Measurements from ENCODE around the gene POLD2.

The POLD2 gene

DNA sequence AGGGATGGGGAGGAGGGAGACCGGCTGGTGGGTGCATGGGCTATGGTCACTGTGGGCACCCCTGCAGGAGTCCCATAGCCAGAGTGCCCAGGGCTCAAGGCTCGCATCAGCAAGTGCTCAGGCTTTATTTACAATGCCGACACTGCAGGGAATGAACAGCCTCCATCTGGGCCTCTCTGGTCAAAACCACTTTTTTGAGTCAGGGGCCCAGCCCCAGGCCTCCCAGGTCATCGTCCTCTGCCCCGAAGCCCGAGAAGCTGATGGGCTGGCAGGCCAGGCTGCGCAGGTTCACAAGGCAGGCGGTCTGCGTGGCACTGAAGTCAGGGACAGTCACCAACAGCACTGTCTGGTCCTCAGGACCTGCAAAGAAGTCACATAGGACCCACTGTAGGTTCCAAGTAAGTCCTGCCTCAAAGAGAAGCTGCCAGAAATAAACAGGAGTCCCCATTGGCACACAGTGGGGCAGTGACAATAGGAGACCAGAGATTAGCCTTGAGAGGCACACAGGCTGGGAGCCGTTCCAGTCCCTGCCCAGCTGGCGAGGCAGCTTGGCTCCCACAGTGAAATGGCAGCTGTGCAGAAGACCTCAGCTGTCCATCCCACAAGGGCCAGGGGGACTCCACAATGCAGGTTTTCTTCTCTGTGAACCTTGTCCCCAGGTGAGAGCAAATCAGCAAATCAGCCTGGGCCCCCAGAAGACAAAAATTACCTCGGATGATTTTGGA lies 8.6 kb downstream of the POLD2 start:
- DNase-seq (ENCODE audit: low spot score), result peak; percentile 95

DNA sequence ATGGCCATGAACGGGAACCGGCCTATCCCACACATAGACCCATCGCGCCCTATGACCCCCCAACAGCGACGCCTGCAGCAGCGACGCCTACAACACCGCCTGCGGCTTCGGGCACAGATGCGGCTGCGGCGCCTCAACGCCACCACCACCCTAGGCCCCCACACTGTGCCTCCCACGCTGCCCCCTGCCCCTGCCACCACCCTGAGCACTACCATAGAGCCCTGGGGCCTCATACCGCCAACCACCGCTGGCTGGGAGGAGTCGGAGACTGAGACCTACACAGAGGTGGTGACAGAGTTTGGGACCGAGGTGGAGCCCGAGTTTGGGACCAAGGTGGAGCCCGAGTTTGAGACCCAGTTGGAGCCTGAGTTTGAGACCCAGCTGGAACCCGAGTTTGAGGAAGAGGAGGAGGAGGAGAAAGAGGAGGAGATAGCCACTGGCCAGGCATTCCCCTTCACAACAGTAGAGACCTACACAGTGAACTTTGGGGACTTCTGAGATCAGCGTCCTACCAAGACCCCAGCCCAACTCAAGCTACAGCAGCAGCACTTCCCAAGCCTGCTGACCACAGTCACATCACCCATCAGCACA lies 9.5 kb downstream of the POLD2 start:
- no peak for DNase-seq (ENCODE audit: low spot score)

DNA sequence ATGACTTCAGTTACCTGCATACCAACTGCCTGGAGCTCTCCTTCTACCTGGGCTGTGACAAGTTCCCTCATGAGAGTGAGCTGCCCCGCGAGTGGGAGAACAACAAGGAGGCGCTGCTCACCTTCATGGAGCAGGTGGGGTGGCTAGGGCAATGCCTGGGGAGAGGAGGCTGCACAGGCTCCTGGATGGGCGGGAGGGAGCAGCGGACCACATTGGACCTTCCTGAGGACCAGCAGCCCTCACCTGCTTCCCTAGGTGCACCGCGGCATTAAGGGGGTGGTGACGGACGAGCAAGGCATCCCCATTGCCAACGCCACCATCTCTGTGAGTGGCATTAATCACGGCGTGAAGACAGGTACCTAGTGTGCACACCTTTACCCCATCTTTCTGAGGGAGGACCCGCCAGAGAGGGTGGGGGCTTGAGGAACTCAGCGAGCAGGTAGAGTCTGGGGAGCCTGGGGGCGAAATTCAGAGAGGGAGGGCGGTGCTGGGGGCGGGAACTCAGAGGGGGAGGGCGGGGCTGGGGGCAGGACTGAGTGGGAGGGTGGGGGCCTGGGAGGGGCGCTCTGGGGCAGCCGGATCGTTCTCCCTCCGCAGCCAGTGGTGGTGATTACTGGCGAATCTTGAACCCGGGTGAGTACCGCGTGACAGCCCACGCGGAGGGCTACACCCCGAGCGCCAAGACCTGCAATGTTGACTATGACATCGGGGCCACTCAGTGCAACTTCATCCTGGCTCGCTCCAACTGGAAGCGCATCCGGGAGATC lies 10.2 kb downstream of the POLD2 start:
- no peak for DNase-seq (ENCODE audit: low spot score)

GRCh38 chr7:44112231-44112996 lies 10.9 kb downstream of the POLD2 start:
- DNase-seq (ENCODE audit: low spot score), result no peak

- DNase-seq (ENCODE audit: low spot score), result peak; percentile 40
Measured at GRCh38 chr7:44111761-44112160, 11.6 kb downstream of the POLD2 start.

DNA sequence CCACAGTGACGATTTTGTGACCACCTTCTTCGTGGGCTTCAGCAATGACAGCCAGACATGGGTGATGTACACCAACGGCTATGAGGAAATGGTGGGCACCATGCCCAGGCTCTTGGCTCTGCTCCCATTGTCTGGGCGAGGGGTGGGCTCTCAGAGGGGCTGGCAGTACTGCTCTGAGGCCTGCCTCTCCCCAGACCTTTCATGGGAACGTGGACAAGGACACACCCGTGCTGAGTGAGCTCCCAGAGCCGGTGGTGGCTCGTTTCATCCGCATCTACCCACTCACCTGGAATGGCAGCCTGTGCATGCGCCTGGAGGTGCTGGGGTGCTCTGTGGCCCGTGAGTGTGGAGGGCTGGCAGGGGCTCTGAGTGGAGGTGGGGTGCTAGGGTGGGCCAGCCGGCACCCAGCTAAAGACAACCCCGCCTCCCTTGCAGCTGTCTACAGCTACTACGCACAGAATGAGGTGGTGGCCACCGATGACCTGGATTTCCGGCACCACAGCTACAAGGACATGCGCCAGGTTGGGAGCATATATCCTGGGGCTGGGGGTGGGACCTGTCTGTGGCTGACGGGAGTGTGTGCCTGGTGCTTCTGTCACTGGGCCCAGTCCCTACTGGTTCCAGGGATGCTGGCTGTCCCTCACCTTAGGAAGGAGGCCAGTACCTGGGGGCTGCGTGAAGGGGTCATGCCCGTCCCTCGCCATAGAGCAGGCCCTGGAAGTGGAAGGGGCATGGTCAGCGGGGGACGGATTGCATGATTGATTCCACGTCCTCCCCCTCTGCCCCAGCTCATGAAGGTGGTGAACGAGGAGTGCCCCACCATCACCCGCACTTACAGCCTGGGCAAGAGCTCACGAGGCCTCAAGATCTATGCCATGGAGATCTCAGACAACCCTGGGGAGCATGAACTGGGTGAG lies 12.4 kb downstream of the POLD2 start:
- DNase-seq (ENCODE audit: low spot score), result no peak

DNA sequence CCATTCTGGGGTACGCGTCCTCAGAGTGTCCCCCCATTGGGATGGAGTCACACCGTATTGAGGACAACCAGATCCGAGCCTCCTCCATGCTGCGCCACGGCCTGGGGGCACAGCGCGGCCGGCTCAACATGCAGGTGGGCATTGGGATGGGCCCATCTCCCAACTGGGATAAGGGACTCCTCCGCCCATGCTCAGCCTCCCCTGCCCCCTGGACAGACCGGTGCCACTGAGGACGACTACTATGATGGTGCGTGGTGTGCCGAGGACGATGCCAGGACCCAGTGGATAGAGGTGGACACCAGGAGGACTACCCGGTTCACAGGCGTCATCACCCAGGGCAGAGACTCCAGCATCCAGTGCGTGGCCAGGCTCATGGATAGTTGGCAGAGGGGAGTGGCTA lies 13.4 kb downstream of the POLD2 start:
- DNase-seq (ENCODE audit: low spot score), result no peak

- no peak for DNase-seq (ENCODE audit: low spot score)
Measured at GRCh38 chr7:44108768-44109750, 14.3 kb downstream of the POLD2 start.

DNA sequence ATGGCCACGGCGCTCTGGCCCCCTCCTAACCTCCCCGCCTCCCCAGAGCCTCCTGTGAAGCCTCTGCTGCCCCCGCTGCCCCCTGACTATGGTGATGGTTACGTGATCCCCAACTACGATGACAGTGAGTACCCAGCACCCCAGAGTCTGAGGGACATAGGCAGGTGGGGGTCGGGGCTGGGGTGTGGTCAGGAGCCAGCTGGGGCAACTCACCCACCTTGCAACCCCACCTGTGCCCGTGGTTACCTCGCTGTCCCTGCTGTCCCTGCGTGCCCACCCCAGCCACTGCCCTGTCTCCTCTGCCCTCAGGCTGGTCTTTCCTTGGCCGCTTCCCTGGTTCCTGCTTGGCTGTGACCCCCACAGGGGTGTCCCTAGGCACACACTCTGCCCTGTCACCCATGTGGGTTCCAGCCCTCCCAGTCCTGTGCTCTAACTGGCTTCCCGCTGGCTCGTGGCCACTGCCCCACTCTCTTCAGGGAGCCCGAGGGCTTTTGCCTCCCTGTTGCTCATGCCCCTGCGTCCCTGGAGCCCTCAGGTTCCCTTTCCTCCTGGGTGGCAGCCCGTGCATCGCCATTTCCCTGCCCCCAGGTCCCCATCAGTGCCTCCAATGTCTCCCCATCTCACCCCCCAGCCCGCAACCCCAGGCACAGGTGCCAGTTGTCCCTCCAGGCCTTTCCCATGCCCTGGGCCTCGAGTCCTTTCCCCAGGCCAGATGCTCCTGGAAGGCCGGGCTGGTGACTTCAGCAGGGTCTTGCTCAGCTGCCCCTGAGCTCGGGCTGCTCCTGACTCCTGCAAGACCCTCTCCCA lies 15.2 kb downstream of the POLD2 start:
- no peak for DNase-seq (ENCODE audit: low spot score)

DNA sequence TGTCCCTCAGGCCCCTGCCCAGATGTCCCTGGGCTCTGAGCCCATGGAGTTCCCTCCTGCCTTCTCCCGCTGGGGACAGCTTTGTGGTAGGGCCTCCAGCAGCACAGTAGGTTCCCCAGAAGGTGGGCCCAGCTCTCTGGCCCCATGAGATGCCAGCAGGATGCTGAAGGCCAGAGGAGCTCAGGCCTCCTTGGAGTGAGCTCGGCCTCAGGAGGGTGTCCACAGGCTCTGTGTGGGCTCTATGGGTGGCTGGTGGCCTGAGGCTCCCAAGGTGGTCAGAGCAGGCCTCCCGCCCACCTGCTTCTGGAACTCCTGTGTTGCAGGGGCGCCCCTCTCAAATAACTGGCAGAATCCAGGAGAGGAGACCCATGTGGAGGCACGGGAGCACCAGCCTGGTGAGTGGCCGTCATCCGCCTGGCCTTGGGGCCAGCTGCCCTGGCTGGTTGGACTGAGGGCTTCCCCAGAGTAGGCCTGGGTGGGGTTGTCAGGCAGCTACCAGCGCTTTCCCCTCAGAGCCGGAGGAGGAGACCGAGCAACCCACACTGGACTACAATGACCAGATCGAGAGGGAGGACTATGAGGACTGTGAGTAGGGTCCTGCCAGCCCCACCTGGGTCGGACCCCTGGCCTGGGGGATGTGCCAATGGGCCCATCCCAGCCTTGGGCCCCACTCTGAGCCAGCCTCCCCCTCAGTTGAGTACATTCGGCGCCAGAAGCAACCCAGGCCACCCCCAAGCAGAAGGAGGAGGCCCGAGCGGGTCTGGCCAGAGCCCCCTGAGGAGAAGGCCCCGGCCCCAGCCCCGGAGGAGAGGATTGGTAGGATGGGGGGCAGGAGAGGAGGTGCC lies 16.0 kb downstream of the POLD2 start:
- DNase-seq (ENCODE audit: low spot score), result no peak

- DNase-seq (ENCODE audit: low spot score), result no peak
Measured at GRCh38 chr7:44106311-44107065, 16.9 kb downstream of the POLD2 start.

DNA sequence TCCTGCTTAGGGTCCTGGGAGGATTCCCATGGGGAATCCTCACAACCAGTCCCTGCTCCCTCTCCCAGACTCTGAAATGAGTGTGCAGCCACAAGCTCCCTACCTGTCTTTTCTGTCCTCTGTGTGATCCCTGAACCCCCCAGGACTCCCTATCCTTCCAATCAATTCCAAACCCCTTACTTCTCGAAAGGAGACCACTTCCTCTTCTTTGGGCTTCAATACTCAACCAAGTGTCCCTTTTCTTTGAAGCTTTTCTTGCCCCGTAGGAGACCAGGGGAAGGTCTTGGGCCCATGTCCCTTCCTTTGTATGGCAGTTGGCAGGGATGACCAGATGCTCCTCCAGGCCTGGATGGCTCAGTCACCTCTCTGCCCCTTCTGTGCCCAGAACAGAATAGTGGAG lies 17.5 kb downstream of the POLD2 start:
- DNase-seq (ENCODE audit: low spot score), result no peak

- peak; percentile 79 for DNase-seq (ENCODE audit: low spot score)
Measured at GRCh38 chr7:44104860-44105771, 18.2 kb downstream of the POLD2 start.

GRCh38 chr7:44103923-44104859 lies 19.2 kb downstream of the POLD2 start, which contains the start of gene AEBP1:
AEBP1 (plus strand) TSS chr7:44104345; CDS start chr7:44104666, 321 bp downstream.
- no peak for DNase-seq (ENCODE audit: low spot score)

DNA sequence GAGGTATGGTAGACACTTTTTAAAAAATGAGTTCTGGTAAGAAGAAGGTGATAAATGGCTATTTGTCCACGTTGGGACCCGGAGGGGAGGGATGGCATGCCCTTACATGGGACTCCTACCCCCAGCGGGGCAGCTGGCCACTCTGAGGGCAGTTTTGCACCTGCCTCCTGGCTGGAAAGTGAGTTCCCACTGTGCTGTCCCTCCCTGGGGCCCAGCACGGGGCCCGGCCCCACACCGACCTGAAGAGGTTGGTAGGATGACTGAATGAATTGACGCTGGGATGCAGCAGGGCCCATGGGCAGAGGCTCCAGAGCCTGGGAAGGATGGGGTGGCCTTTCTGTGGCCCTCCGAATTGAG lies 19.8 kb downstream of the POLD2 start:
- no peak for DNase-seq (ENCODE audit: low spot score)

All from Ammon's horn (tissue), 1 donor.